ENCODE results near the gene CTU1. TPM values are rescaled to one million over a fixed set of nuclear protein-coding genes. Genes with fewer than 3 reads are reported as not detected.

Gene CTU1
- total RNA-seq, 2 experiments from 2014 or later: 8.3 to 13.3 TPM

GRCh38 chr19:51091895-51092873, 16.0 kb downstream of the CTU1 start:
- CTCF ChIA-PET (ENCODE audit: unreplicated experiment): no interaction called here
- intact Hi-C loops (cut with micrococcal nuclease; ENCODE audit: unreplicated experiment): no loop called here

GRCh38 chr19:51091126-51091525, 17.1 kb downstream of the CTU1 start:
- POLR2A ChIA-PET: no interaction called here

More at GRCh38 chr19:51091895-51092873, 16.0 kb downstream of the CTU1 start:
- BruUV-seq (replicated peaks): no TSS peak
- H3K9me2 ChIP-seq (ENCODE audit: insufficient read depth, low read length): no peaks in the 10 kb centered on the region
- no peak overlapping the region for H3K4me3 ChIP-seq (ENCODE audit: low read depth, low read length, poor library complexity, severe bottlenecking)
- H3K79me2 ChIP-seq (ENCODE audit: insufficient read depth, low read depth, low read length): no peaks in the 10 kb centered on the region
- no peak overlapping the region for H3K4me2 ChIP-seq (ENCODE audit: low read length)
- no peaks in the 10 kb centered on the region for H4K20me1 ChIP-seq (ENCODE audit: insufficient read depth, low read length)
- H3K36me3 ChIP-seq (ENCODE audit: insufficient read depth, low read length): peaks cover 3% of the 10 kb centered on the region; the same call in 1 of the 2 replicates
- TF ChIP-seq CTCF (conservative IDR thresholded peaks at IDR 0.05; ENCODE audit: low read length) (no peak), EZH2phosphoT487 (IDR thresholded peaks at IDR 0.05; ENCODE audit: borderline replicate concordance, low read depth, low read length) (no peak)
- H3K4me1 ChIP-seq (ENCODE audit: insufficient read depth, low read length, poor library complexity, severe bottlenecking): no peaks in the 10 kb centered on the region
- H3K9me3 ChIP-seq (ENCODE audit: low read length): no peaks in the 10 kb centered on the region
- no peak overlapping the region for H3K27ac ChIP-seq (ENCODE audit: low read depth, low read length, poor library complexity, severe bottlenecking)
- POLR2A ChIA-PET: no interaction called here
- no peak overlapping the region for H2AFZ ChIP-seq (ENCODE audit: low read length)
- no peak for DNase-seq (ENCODE audit: low spot score)

More at GRCh38 chr19:51091126-51091525, 17.1 kb downstream of the CTU1 start:
- Histone ChIP-seq H2AFZ (ENCODE audit: low read length) (no peak overlapping the region), H3K79me2 (ENCODE audit: insufficient read depth, low read depth, low read length) (no peaks in the 10 kb centered on the region), H3K27ac (ENCODE audit: low read depth, low read length, poor library complexity, severe bottlenecking) (no peak overlapping the region), H3K4me2 (ENCODE audit: low read length) (no peak overlapping the region), H3K4me1 (ENCODE audit: insufficient read depth, low read length, poor library complexity, severe bottlenecking) (no peaks in the 10 kb centered on the region), H3K36me3 (ENCODE audit: insufficient read depth, low read length) (no peaks in the 10 kb centered on the region; the same call in 1 of the 2 replicates), H4K20me1 (ENCODE audit: insufficient read depth, low read length) (no peaks in the 10 kb centered on the region), H3K4me3 (ENCODE audit: low read depth, low read length, poor library complexity, severe bottlenecking) (no peak overlapping the region), H3K9me2 (ENCODE audit: insufficient read depth, low read length) (no peaks in the 10 kb centered on the region), H3K9me3 (ENCODE audit: low read length) (no peaks in the 10 kb centered on the region)
- TF ChIP-seq CTCF (conservative IDR thresholded peaks at IDR 0.05; ENCODE audit: low read length): no peak
- no peak for TF ChIP-seq EZH2phosphoT487 (IDR thresholded peaks at IDR 0.05; ENCODE audit: borderline replicate concordance, low read depth, low read length)
- CTCF ChIA-PET (ENCODE audit: unreplicated experiment): no interaction called here
- BruUV-seq (replicated peaks): no TSS peak
- DNase-seq (ENCODE audit: low spot score): no peak
- intact Hi-C loops (cut with micrococcal nuclease; ENCODE audit: unreplicated experiment): no loop called here
